Muscle of leg (tissue), 11 donors: Measurements from ENCODE around the gene GPC5. TPM values are rescaled to one million over a fixed set of nuclear protein-coding genes. Genes with fewer than 3 reads are reported as not detected.
"Not testable (repeated sequence)": the region's sequence is repeated elsewhere in the genome, so short reads cannot be mapped to it uniquely, and the experiment has no call there.

ENCODE experiments used
- DNase-seq: peaks from one replicate; pipeline ENCODE4 v3.0.0; 2013
- H3K27ac ChIP-seq: one replicate; pipeline ENCODE4 v1.5.1; 2013; ENCODE audit warnings: mild to moderate bottlenecking, low read length, control low read depth
- H3K27me3 ChIP-seq: one replicate; pipeline ENCODE4 v1.6.1; 2013; ENCODE audit warnings: low read length; ENCODE audit not compliant: control insufficient read depth, insufficient read depth
- H3K36me3 ChIP-seq: one replicate; pipeline ENCODE4 v1.6.1; 2013; ENCODE audit warnings: low read length; ENCODE audit not compliant: control insufficient read depth, insufficient read depth
- H3K4me1 ChIP-seq: one replicate; pipeline ENCODE4 v1.6.1; 2013; ENCODE audit warnings: low read length; ENCODE audit not compliant: control insufficient read depth, insufficient read depth
- H3K4me3 ChIP-seq: one replicate; pipeline ENCODE4 v1.5.1; 2013; ENCODE audit warnings: low read length, control low read depth
- H3K9me3 ChIP-seq: replicated peaks from 2 replicates; pipeline ENCODE4 v1.6.1; 2013; ENCODE audit warnings: low read depth, low read length; ENCODE audit not compliant: control insufficient read depth
- whole genome bisulfite sequencing: methylation state at CpG from one replicate; pipeline ENCODE4 v1.1.5; 2013; ENCODE audit warnings: missing lambda C conversion rate; ENCODE audit not compliant: insufficient coverage; 5-methylcytosine and 5-hydroxymethylcytosine counted together
- polyA plus RNA-seq, 8 donors: library from polyadenylated mRNA; unstranded; fragments of 120-200 nt; gene quantifications; one replicate each; pipeline versions ENCODE4 v1.2.1 to v1.2.3, GENCODE V29; 2013; ENCODE audit warnings: inconsistent platforms in 1 of 8, low replicate concordance in 1 of 8; ENCODE audit not compliant: insufficient read length in 8 of 8, insufficient read depth in 1 of 8
- total RNA-seq: library from RNA; stranded (reverse); fragments of 120-200 nt; gene quantifications from one replicate; pipeline ENCODE4 v1.2.4, GENCODE V29; 2013

The GPC5 gene
- total and polyA plus RNA-seq, 9 donors = 0.15 to 2.1 (median 0.40) TPM

DNA sequence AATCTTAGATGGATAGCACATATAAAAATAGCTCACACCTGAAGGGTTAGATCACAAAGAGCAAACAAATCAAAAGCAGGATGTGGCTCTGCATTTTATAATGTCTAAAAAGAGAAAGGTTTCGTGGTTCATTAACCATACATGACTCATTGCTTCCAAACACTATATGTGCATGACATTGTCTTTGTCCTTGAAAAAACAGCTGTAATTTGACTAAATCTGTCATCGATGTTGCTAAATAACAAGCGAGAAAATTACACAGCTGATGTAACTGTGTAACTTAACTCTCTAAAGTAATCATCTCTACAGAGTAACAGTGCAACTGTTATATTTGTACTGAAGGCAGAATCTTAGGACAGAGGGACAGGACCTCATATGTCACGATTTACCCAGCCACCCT lies 1445.1 kb downstream of the GPC5 start:
- no peak overlapping the region for H3K4me3 ChIP-seq
- DNase-seq = peak; percentile 61

DNA sequence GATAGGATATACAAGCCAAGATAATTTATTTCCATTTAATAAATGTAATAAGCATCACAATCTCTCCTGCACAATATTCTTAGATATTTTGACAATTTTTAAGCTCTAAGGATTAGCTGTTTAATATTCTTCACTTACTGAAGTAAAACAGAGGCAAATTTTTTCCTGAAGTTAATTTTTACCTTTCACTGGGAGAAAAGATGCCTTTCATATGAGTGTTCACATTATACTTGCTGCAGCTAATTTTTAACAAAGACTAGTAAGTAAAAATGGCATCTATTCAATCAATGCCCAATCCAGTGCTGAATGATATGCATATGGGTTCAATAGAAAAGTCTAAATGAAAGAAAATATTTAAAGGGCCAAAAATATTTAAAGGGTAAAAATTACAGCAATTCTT lies 1451.0 kb downstream of the GPC5 start:
- no peak for DNase-seq
- no peaks in the 10 kb centered on the region for H3K4me1 ChIP-seq
- H3K27ac ChIP-seq = no peak overlapping the region
- H3K4me3 ChIP-seq = no peak overlapping the region
- no peaks in the 10 kb centered on the region for H3K9me3 ChIP-seq
- H3K27me3 ChIP-seq = no peaks in the 10 kb centered on the region
- H3K36me3 ChIP-seq = no peaks in the 10 kb centered on the region

More for the DNA sequence above, 1445.1 kb downstream of the GPC5 start:
- no peaks in the 10 kb centered on the region for H3K36me3 ChIP-seq
- H3K27ac ChIP-seq = peak overlapping the region; percentile 43
- H3K4me1 ChIP-seq = no peaks in the 10 kb centered on the region
- WGBS = no CpG with 5 or more reads among the region's 4 CpGs
- no peaks in the 10 kb centered on the region for H3K27me3 ChIP-seq
- peaks cover 2% of the 10 kb centered on the region for H3K9me3 ChIP-seq

GRCh38 chr13:92864584-92865284 lies 1466.3 kb downstream of the GPC5 start:
- Histone ChIP-seq H3K27me3 (no peaks in the 10 kb centered on the region), H3K9me3 (no peaks in the 10 kb centered on the region), H3K27ac (no peak overlapping the region), H3K36me3 (no peaks in the 10 kb centered on the region), H3K4me1 (no peaks in the 10 kb centered on the region), H3K4me3 (no peak overlapping the region)
- 96% methylated on average over 4 of the region's 6 CpGs for WGBS
- no peak for DNase-seq

GRCh38 chr13:92873029-92873428 lies 1474.6 kb downstream of the GPC5 start:
- no peaks in the 10 kb centered on the region for H3K36me3 ChIP-seq
- WGBS = no CpG with 5 or more reads among the region's 3 CpGs
- no peak overlapping the region for H3K4me3 ChIP-seq
- no peaks in the 10 kb centered on the region for H3K9me3 ChIP-seq
- no peak for DNase-seq
- H3K27ac ChIP-seq = no peak overlapping the region
- no peaks in the 10 kb centered on the region for H3K27me3 ChIP-seq
- no peaks in the 10 kb centered on the region for H3K4me1 ChIP-seq

DNA sequence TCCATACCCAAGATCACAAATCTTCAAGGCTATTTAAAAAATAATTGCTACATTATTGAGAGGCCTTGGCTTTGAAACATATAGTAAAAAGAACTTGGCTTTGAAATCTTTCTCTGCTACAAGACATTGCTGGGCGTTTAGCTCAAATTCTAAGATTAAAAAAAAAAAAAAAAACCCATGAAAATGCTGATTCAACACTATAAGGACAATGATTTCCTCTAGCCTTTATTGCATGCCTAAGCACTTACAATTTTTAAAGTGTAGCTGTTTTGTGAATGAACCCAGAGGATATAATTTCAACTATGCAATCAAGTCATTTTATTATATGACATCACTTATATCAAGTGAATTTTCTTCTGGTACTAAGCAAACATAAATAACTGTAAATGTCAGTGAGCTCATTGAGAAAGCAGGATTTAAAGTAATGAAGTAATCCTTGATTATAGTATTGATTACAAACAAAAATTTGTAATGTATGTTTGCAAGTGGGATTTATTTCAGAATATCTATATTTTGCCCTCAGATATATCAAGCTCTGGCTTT lies 1488.2 kb downstream of the GPC5 start:
- Histone ChIP-seq H3K4me1 (no peaks in the 10 kb centered on the region), H3K4me3 (no peak overlapping the region), H3K9me3 (no peaks in the 10 kb centered on the region), H3K27me3 (no peaks in the 10 kb centered on the region), H3K36me3 (no peaks in the 10 kb centered on the region), H3K27ac (no peak overlapping the region)
- no peak for DNase-seq
- WGBS = no CpG with 5 or more reads among the region's 1 CpG

- no peak overlapping the region for H3K27ac ChIP-seq
- H3K4me3 ChIP-seq = no peak overlapping the region
- H3K27me3 ChIP-seq = no peaks in the 10 kb centered on the region
- H3K4me1 ChIP-seq = no peaks in the 10 kb centered on the region
- DNase-seq = no peak
- H3K9me3 ChIP-seq = peaks cover 3% of the 10 kb centered on the region
- WGBS = 0% methylated on average over 1 of the region's 3 CpGs
- no peaks in the 10 kb centered on the region for H3K36me3 ChIP-seq
Measured at GRCh38 chr13:92894447-92894846, 1496.0 kb downstream of the GPC5 start.

GRCh38 chr13:92896842-92897241 lies 1498.4 kb downstream of the GPC5 start:
- Histone ChIP-seq H3K9me3 (peaks cover 3% of the 10 kb centered on the region), H3K4me1 (no peaks in the 10 kb centered on the region), H3K27me3 (no peaks in the 10 kb centered on the region), H3K4me3 (no peak overlapping the region), H3K36me3 (no peaks in the 10 kb centered on the region), H3K27ac (no peak overlapping the region)
- peak; percentile 3 for DNase-seq
- WGBS = no CpG with 5 or more reads among the region's 2 CpGs

DNA sequence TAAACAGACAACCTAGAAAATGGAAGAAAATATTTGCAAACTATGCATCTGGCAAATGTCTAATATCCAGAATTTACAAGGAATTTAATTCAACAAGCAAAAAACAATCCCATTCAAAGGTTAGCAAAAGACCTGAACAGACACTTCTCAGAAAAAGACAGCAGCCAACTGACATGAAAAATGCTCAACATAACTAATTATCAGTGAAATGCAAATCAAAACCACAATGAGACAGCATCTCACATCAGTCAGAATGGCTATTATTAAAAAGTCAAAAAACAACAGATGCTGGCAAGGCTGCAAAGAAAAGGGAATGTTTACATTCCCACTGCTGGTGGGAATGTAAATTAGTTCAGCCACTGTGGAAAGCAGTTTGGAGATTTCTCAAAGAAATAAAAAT lies 1500.5 kb downstream of the GPC5 start:
- H3K27ac ChIP-seq, DNase-seq, H3K36me3 ChIP-seq, H3K4me3 ChIP-seq, H3K4me1 ChIP-seq, H3K9me3 ChIP-seq, H3K27me3 ChIP-seq: not testable (repeated sequence)

GRCh38 chr13:92900446-92900845 lies 1502.0 kb downstream of the GPC5 start:
- H3K36me3 ChIP-seq = no peaks in the 10 kb centered on the region
- no peak for DNase-seq
- whole genome bisulfite sequencing = no CpG with 5 or more reads among the region's 3 CpGs

GRCh38 chr13:92901739-92902138 lies 1503.3 kb downstream of the GPC5 start:
- Histone ChIP-seq H3K4me3 (no peak overlapping the region), H3K27me3 (no peaks in the 10 kb centered on the region), H3K4me1 (no peaks in the 10 kb centered on the region), H3K36me3 (no peaks in the 10 kb centered on the region), H3K9me3 (peaks cover 5% of the 10 kb centered on the region), H3K27ac (no peak overlapping the region)
- no peak for DNase-seq
- 60% methylated on average over 4 of the region's 5 CpGs for WGBS

More at GRCh38 chr13:92900446-92900845, 1502.0 kb downstream of the GPC5 start:
- Histone ChIP-seq H3K9me3 (peaks cover 5% of the 10 kb centered on the region), H3K27ac (no peak overlapping the region), H3K27me3 (no peaks in the 10 kb centered on the region), H3K4me3 (no peak overlapping the region), H3K4me1 (no peaks in the 10 kb centered on the region)

- no peak for DNase-seq
- no CpG with 5 or more reads among the region's 1 CpG for WGBS
- Histone ChIP-seq H3K27ac (no peak overlapping the region), H3K36me3 (no peaks in the 10 kb centered on the region), H3K4me3 (no peak overlapping the region), H3K27me3 (no peaks in the 10 kb centered on the region), H3K9me3 (no peaks in the 10 kb centered on the region), H3K4me1 (no peaks in the 10 kb centered on the region)
Measured at GRCh38 chr13:92912629-92913028, 1514.2 kb downstream of the GPC5 start.
